A673 (cell line): ENCODE measurements around the gene MINDY4. TPM values are rescaled to one million over a fixed set of nuclear protein-coding genes. Genes with fewer than 3 reads are reported as not detected.

Experiments used
- BruUV-seq: library from RNA; stranded (reverse); fragments of 400-500 nt; replicated peaks from 2 replicates; lab custom pipeline; 2021; lab: Mats Ljungman, UMichigan
- CTCF ChIA-PET: fragments of 300-600 bp; sonication (Branson Sonifier 250); formaldehyde crosslinking; loops from one replicate; lab custom pipeline; 2022; ENCODE audit warnings: antibody characterized with exemption; lab: Charles Lee
- POLR2A ChIA-PET: fragments of 300-600 bp; sonication (Branson Sonifier 250); formaldehyde crosslinking; loops from one replicate; lab custom pipeline; 2022; ENCODE audit warnings: antibody characterized with exemption; ENCODE audit not compliant: low non-redundant PET; lab: Charles Lee
- DNase-seq: peaks from one replicate; pipeline ENCODE4 v3.0.0-alpha.2; 2015; ENCODE audit warnings: low spot score
- H3K27ac ChIP-seq: fragments of 200-600 bp; sonication (generic); 2 replicates; pipeline ENCODE4 v1.5.1; 2016; ENCODE audit warnings: mixed run types, low read depth, mild to moderate bottlenecking, mixed read lengths, antibody characterized with exemption, low read length; ENCODE audit not compliant: poor library complexity, severe bottlenecking
- H3K27me3 ChIP-seq: fragments of 200-600 bp; sonication (generic); replicated peaks from 2 replicates; pipeline ENCODE4 v1.6.1; 2017; ENCODE audit warnings: mixed run types, low read depth, mild to moderate bottlenecking, mixed read lengths, antibody characterized with exemption, low read length; ENCODE audit not compliant: insufficient read depth, poor library complexity
- H3K36me3 ChIP-seq: fragments of 200-600 bp; sonication (generic); 2 replicates; pipeline ENCODE4 v1.6.1; 2016; ENCODE audit warnings: mixed run types, mild to moderate bottlenecking, mixed read lengths, antibody characterized with exemption, low read length; ENCODE audit not compliant: insufficient read depth, poor library complexity, severe bottlenecking
- H3K4me1 ChIP-seq: fragments of 200-600 bp; sonication (generic); 2 replicates; pipeline ENCODE4 v1.6.1; 2017; ENCODE audit warnings: mixed run types, mild to moderate bottlenecking, mixed read lengths, antibody characterized with exemption, low read length; ENCODE audit not compliant: insufficient read depth, poor library complexity, severe bottlenecking
- H3K4me3 ChIP-seq: fragments of 200-600 bp; sonication (generic); 2 replicates; pipeline ENCODE4 v1.5.1; 2016; ENCODE audit warnings: low read depth, mixed run types, mild to moderate bottlenecking, mixed read lengths, low read length; ENCODE audit not compliant: poor library complexity, severe bottlenecking
- H3K9me3 ChIP-seq: fragments of 200-600 bp; sonication (generic); 2 replicates; pipeline ENCODE4 v1.6.1; 2016; ENCODE audit warnings: mixed run types, low read depth, mild to moderate bottlenecking, mixed read lengths, antibody characterized with exemption, low read length; ENCODE audit not compliant: poor library complexity, severe bottlenecking
- EZH2 ChIP-seq: fragments of 200-600 bp; sonication (generic); IDR thresholded peaks from 2 replicates; pipeline ENCODE4 v1.6.1; 2017; ENCODE audit warnings: borderline replicate concordance, low read depth, mild to moderate bottlenecking, mixed read lengths, antibody characterized with exemption, low read length; ENCODE audit not compliant: poor library complexity, severe bottlenecking
- intact Hi-C: fragments of 100-400 bp; cut with micrococcal nuclease; formaldehyde crosslinking; loops from one replicate; pipeline ENCODE4 v1.10.0; 2022; ENCODE audit not compliant: unreplicated experiment
- total RNA-seq: library from RNA; stranded (reverse); gene quantifications from 2 replicates; pipeline ENCODE4 v1.2.3, GENCODE V29; 2021
- TF ChIP-seq, protein P1 (sequence below): fragments of 300-800, 200-600 bp; sonication (generic); conservative IDR thresholded peaks from 2 replicates; pipeline ENCODE4 v1.5.1; 2017; ENCODE audit warnings: low read depth, mild to moderate bottlenecking, antibody characterized with exemption, low read length, moderate library complexity, mixed read lengths

Gene MINDY4
- total RNA-seq, 1 experiment from 2014 or later, result 3.8 TPM

DNA sequence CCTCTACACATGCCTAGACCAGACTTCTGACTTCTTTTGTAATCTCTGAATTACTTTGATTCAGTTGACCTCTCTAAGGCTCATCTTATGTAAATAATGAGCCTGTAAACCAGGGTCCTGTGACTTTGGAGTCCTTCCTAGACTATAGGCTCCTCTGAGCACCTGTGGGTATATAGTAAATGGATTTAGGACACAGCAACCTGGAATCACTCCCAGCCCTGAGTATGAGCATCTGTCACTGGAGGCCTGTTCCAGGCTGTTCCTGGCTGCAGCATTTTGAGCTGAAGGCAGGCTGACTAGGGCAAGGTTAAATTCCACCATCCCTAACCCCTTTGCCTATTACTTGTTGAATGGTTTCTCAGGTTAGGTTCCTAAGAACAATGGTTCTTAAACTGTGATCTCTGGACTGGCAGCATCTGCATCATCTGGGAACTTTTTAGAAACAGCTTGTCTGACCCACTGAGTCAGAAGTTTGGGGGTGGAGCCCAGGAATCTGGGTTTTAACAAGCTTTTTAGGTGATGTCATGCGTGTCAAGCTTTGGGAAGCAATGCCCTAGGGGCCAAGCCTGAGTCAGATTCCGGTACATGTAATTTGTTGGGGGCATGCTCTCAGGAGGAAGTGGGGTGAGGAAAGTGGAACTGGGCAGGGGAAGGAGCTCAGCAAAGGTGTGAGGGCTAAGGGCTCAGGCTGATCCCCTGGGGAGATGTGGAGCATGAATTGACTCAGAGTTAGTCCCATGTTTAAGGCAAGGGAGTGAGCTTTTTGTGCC is 28.2 kb downstream of the MINDY4 start:
- ChIA-PET CTCF (interaction anchor here (1.1 kb wide), 1 partner anchor 323 kb away, joined by 4 read pairs; no protein-coding TSS in a partner anchor), POLR2A (no interaction called here)
- H3K9me3 ChIP-seq, result no peaks in the 10 kb centered on the region
- BruUV-seq, result no TSS peak
- no peak overlapping the region for H3K4me3 ChIP-seq
- H3K4me1 ChIP-seq, result peaks cover 20% of the 10 kb centered on the region
- no peaks in the 10 kb centered on the region for H3K27me3 ChIP-seq
- TF ChIP-seq, protein P1, sequence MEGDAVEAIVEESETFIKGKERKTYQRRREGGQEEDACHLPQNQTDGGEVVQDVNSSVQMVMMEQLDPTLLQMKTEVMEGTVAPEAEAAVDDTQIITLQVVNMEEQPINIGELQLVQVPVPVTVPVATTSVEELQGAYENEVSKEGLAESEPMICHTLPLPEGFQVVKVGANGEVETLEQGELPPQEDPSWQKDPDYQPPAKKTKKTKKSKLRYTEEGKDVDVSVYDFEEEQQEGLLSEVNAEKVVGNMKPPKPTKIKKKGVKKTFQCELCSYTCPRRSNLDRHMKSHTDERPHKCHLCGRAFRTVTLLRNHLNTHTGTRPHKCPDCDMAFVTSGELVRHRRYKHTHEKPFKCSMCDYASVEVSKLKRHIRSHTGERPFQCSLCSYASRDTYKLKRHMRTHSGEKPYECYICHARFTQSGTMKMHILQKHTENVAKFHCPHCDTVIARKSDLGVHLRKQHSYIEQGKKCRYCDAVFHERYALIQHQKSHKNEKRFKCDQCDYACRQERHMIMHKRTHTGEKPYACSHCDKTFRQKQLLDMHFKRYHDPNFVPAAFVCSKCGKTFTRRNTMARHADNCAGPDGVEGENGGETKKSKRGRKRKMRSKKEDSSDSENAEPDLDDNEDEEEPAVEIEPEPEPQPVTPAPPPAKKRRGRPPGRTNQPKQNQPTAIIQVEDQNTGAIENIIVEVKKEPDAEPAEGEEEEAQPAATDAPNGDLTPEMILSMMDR, result no peak
- TF ChIP-seq EZH2, result no peak
- no peaks in the 10 kb centered on the region for H3K36me3 ChIP-seq
- intact Hi-C loops, result no loop called here
- no peak overlapping the region for H3K27ac ChIP-seq
- peak; percentile 71 for DNase-seq

DNA sequence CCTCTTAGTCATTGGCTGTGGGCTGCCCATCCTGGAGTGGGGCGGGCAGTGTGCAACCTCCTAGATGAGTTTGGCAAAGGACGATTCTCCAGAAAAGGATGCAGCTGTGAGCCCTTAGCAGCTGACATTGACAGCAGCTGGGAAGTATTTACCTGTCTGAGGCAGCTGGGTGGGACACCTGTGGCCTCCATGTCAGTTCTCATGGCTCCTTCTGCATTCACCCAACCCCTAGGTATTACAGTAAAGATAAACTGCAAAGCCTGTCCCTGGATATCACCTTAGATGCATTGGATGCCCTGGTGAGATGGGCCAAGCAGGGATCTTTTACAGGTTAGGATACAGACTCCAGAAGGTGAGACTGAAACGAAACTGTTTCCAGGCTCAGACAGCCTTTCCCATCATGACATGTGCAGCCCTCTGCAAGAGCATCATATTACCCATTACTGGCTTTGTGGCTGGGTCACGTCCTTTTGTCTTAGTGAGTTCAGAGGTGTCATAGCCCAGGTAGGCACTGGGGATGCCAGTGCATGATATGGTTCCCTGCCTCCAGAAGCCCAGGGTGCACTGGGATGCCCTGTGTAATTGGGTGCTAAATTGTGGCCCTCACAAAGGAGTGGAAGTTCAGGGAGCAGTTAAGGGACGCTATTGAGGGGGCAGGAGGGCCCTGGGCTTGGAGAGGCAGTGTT is 28.9 kb downstream of the MINDY4 start:
- Histone ChIP-seq H3K36me3 (no peaks in the 10 kb centered on the region), H3K27me3 (no peaks in the 10 kb centered on the region), H3K4me3 (no peak overlapping the region), H3K27ac (no peak overlapping the region), H3K4me1 (peaks cover 20% of the 10 kb centered on the region), H3K9me3 (no peaks in the 10 kb centered on the region)
- ChIA-PET POLR2A (no interaction called here), CTCF (interaction anchor here (1.1 kb wide), 1 partner anchor 322 kb away, joined by 4 read pairs; no protein-coding TSS in a partner anchor)
- no TSS peak for BruUV-seq
- intact Hi-C loops, result loop anchor here (1.0 kb wide), 2 partner anchors 178 to 322 kb away; no protein-coding TSS in a partner anchor
- TF ChIP-seq, protein P1, result no peak
- no peak for TF ChIP-seq EZH2
- no peak for DNase-seq

- peaks cover 18% of the 10 kb centered on the region for H3K4me1 ChIP-seq
- H3K27me3 ChIP-seq, result no peaks in the 10 kb centered on the region
- intact Hi-C loops, result loop anchor here (1.0 kb wide), 2 partner anchors 177 to 321 kb away; no protein-coding TSS in a partner anchor
- no peaks in the 10 kb centered on the region for H3K9me3 ChIP-seq
- peak; percentile 80 for DNase-seq
- TF ChIP-seq, protein P1, result peak; percentile 71
- no peak for TF ChIP-seq EZH2
- H3K27ac ChIP-seq, result no peak overlapping the region
- no TSS peak for BruUV-seq
- no peak overlapping the region for H3K4me3 ChIP-seq
- CTCF ChIA-PET, result no interaction called here
- POLR2A ChIA-PET, result no interaction called here
- H3K36me3 ChIP-seq, result no peaks in the 10 kb centered on the region
Observed at GRCh38 chr7:30800785-30801252, 29.6 kb downstream of the MINDY4 start.
